Stimulated activated CD4-positive, alpha-beta T cell treated with anti-CD3 and anti-CD28 coated beads, TNF-alpha, amount 100 ng/mL, for 24 hours (primary cell): Measurements from ENCODE around the gene ATP1A2.

Experiments used
- DNase-seq, 3 experiments: peaks; one replicate each; pipeline ENCODE4 v3.0.0-alpha.2; 2020; ENCODE audit warnings: low read depth in 3 of 3

The ATP1A2 gene

GRCh38 chr1:160171980-160172379 is 56.4 kb downstream of the ATP1A2 start:
- no peak for DNase-seq

GRCh38 chr1:160177231-160177630 is 61.7 kb downstream of the ATP1A2 start:
- no peak for DNase-seq

GRCh38 chr1:160177667-160178066 is 62.1 kb downstream of the ATP1A2 start:
- DNase-seq = no peak

GRCh38 chr1:160178731-160179130 is 63.2 kb downstream of the ATP1A2 start:
- DNase-seq = no peak

- no peak for DNase-seq
These were observed 63.8 kb downstream of the ATP1A2 start for GRCh38 chr1:160179336-160179735.

GRCh38 chr1:160186246-160186645 is 70.7 kb downstream of the ATP1A2 start:
- no peak for DNase-seq

- no peak for DNase-seq
These were observed 71.2 kb downstream of the ATP1A2 start for GRCh38 chr1:160186729-160187128.

- no peak for DNase-seq
These were observed 71.8 kb downstream of the ATP1A2 start for GRCh38 chr1:160187407-160187806.

GRCh38 chr1:160188341-160188740 is 72.8 kb downstream of the ATP1A2 start:
- no peak for DNase-seq

GRCh38 chr1:160189649-160190625 is 74.4 kb downstream of the ATP1A2 start, which contains the start of gene CASQ1:
TSS of gene CASQ1 (plus strand) at chr1:160190575. CDS start at chr1:160190752, 177 bp downstream.
- DNase-seq = no peak

- DNase-seq = no peak
These were observed 76.2 kb downstream of the ATP1A2 start for GRCh38 chr1:160191756-160192155.

GRCh38 chr1:160192234-160192633 is 76.7 kb downstream of the ATP1A2 start:
- DNase-seq = no peak
